NCI-H2227 treated with DMSO at 0.1 percent for 48 hours (cell line): Measurements from ENCODE around the gene ZNF264.
A peak's percentile ranks its signal among the peaks of the same experiment; 100 is the strongest.
"Not testable (repeated sequence)": the region's sequence is repeated elsewhere in the genome, so short reads cannot be mapped to it uniquely, and the experiment has no call there.

ENCODE experiments used
- DNase-seq: peaks from one replicate; lab custom pipeline; 2025; lab: John Stamatoyannopoulos, UW

Gene ZNF264

DNA sequence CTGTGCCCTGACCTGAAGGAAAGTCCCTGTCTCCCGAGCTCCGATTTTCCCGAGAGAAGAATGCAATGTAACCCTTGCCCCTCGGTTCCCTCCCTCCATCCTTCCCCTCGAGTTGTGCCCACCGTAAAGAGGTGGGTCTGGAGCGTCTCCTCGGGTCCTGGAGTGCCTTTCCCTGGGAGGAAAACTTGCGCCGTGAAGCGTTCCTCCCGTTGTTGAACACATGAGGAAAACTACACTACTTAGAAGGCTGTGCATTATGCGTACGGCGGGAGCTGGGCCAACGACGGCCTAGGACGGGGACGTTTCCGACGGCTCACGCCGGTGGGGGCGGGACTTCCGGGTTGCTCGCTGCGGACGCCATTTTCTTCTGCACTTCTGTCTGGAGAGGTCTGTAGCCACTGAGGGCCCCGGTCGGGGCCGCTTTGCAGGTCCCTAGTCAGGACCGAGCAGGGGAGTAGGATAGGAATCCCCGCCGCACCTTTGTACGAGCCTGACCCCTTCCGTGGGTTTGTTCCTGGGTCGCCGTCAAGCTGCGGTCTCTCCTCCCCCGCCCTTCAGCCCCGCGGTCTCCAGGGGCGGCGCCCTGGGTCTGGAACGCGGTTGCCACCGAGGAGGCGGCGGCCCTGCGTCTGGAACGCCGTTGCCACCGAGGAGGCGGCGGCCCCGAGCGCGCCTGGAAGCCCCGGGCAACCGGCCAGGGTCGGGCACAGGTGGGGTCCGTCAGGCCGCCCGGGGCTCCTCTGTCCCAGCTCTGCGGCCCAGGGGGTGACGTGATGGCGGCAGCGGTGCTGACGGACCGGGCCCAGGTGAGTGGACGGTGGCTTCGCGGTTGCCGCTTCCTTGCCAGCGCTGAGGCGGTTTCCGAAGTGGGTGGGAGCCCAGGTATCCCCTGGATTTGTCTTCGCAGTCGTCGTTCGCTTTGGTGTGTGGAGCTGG, at the start of gene ZNF264:
TSS of gene ZNF264 (plus strand) at position 360 of the 936 bp plus-strand sequence. CDS start at position 774, 414 bp downstream.
- peak; percentile 96 for DNase-seq

DNA sequence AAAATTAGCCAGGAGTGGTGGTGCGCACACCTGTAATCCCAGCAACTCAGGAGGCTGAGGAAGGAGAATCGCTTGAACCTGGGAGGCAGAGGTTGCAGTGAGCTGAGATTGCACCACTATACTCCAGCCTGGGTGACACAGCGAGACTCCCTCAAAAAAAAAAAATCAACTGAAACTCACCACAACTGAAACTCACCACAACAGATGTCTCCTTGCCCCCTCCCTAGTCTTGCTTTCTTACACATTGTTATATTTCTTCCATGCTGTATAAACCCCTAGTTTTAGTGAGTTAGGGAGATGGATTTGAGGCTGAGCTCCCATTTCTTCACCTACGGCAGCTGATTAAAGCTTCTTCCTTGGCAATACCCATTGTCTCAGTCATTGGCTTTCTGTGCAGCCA, 49.6 kb upstream of the ZNF264 start:
- no peak for DNase-seq

DNA sequence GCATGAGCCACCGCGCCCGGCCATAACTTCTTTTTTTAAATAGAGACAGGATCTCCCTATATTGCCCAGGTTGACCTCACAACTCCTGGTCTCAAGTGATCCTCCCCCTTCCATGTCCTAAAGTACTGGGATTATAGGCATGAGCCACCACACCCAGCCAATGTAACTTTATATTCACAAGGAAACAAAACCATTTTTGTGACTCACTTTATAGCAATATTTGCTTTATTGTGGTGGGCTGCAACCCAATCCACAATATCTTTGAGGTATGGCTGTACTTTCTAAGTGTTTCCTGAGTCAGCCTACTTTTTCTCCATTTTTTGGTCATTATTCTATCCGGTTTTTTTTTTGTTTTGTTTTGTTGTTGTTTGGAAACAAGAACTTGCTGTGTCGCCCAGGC, 38.4 kb upstream of the ZNF264 start:
- DNase-seq: no peak

DNA sequence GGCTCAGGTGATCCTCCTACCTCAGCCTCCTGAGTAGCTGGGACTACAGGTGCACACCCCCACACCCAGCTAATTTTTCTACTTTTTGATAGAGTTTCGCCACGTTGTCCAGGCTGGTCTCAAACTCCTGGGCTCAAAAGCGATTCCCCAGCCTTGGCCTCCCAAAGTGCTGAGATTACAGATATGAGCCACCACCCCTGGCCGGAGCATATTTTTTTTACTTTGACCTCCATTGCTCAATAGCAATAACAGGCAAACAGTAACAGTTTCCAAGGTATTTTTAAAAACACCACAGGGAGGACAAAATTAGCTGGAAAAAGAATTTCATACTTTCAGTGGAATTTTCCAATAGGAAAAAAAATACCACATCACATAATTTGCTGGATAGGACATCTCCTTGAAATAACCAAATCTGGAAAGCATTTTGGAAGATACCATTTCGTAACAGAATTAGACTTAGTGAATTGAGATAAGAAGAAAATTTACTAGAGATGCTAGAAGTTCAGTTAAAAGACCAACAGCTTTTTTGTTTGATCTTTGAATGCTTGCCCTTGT, 29.2 kb upstream of the ZNF264 start:
- DNase-seq: no peak

DNA sequence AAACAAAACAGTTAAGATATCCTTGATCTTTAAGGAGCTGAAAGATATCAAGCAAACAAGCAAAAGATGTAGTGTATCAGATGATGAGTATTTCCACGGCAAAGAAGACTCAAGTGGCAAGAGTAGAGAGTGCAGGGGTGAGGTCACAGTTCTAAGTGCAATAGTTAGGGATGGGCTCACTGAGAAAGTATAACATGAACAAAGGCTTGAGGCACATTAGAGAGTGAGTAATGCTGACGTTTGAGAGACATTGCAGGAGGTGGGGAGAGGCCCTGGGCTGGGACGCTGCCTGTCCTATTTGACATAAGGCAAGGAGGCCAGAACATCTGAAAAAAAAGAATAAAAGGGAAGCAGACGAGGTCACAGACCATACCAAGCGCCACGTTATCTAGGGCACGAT, 25.5 kb upstream of the ZNF264 start:
- DNase-seq: no peak

DNA sequence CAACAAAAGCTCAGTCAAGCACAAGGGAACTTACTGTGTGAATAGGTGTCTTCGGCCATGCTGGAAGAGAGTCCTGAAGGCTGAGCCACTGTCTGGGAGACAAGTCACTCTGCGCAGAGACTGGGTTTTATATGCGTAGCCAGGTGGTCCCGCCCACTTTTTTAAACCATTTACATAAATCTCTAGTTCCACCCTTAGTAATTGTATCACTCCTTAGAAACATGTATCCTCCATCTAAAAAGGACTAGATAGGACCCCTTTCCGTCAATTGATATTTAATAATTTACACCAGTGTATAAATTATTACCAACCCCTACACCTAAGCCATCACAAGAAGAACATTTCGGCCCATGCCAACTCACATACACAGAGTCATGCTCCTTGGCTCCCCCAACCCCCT, 23.9 kb upstream of the ZNF264 start, which contains the start of gene DUXA:
TSS of gene DUXA (minus strand) at position 101 of the 400 bp plus-strand sequence. CDS start at position 59, 42 bp downstream.
- no peak for DNase-seq

DNA sequence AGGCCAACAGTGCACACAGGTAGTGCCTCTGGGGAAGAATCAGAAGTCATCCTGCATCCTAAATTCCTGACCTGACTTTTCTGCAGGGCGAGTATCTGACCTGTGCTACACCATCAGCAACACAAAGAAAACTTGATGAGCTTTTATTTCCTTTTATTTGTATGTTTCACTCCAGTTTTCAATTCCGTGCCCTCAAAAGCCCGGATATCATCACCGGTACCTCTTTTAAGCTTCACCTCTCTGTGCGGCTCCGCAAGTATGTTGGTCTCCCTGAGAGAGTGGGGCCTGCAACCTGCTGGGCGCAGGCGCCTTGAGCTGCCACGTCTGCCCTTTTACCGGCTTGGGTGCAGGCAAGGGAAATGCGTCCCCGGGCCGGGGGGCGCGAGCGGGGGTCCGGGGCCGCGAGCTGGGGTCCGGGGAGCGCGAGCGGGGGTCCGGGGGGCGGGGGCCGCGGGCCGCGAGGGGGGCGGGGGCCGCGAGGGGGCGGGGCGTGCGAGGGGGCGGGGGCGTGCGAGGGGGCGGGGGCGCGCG, 19.7 kb upstream of the ZNF264 start:
- DNase-seq: peak; percentile 66

DNA sequence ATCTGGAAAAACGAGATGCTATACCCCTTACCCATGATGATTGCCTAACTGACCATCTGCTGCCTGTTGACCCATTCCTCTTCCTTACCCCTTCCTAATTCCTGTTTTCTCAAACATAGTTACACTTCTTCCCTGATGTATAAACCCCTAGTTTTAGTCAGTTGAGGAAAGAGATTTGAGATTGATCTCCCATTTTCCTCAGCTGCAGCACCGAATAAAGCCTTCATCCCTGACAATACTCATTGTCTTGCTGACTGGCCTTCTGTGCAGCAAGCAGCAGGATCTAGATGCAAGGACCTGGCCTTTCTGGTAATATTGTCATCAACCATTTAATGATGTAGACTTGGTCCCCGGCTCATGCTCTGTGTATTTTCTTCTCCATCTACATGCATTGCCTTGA, 999 bp upstream of the ZNF264 start:
- DNase-seq: no peak

DNA sequence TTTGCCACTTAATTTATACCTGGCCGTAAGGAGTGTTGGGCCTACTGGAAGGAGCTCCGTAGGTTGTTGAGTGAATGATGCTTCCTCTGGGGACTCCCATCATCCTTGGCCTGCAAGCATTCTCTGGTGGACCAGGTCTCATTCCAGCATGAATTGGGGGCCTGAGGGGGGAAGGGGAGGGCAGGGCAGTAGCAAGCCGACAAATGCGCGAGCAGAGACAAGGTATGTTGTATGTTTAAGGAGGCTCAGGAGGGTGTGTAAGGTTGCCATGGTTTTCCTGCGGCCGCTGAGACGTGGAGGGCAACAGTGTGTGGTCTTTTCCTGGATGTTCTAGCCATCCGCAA, 749 bp downstream of the ZNF264 start:
- no peak for DNase-seq

DNA sequence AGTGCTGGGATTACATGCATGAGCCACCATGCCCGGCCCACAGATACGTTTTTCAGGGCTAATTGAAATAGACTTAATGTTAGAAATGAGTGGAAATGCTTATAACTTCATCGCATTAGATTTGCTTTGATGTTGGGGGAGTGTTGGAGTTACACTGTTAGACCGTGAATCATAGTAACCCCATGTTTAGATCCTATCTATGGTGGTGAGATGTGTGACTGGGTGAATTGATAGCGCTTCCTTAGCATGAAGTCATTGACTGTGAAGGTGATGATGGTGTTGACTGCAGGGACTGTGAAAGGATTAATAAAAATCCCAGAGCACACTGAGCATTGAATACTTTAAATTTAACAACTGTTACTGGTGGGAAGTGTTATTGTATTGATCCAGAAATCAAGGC, 1.7 kb downstream of the ZNF264 start:
- no peak for DNase-seq

DNA sequence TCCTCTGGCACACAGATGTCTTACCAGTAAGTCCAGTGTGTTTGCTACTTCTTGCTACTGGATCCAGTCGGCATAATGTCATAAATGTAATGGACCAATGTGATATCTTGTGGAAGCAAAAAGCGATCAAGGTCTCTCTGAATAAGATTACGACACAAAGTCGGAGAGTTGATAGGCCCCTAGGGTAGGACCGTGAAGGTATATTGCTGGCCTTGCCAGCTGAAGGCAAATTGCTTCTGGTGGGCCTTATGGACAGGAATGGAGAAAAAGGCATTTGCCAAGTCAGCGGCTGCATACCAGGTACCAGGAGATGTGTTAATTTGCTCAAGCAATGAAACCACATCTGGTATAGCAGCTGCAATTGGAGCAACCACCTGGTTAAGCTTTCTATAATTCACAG, 6.6 kb downstream of the ZNF264 start:
- not testable (repeated sequence) for DNase-seq

DNA sequence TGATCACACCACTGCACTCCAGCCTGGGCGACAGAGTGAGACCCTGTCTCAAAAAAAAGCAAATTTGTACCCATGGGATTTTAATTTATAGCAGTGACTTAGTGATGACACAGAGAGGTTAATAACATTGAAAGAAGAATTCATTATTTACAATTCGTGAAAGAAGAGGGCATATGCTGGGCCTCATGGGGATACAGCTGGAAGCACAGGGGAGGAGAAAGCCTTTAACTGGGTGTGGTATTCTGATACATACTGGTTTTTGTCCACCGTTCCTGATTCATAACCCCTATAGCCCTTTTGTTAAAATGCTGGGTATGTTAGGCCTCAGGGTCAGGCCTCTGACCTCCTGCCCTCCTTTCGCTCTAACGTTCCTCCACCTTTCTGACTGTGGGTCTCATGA, 10.9 kb downstream of the ZNF264 start:
- no peak for DNase-seq

DNA sequence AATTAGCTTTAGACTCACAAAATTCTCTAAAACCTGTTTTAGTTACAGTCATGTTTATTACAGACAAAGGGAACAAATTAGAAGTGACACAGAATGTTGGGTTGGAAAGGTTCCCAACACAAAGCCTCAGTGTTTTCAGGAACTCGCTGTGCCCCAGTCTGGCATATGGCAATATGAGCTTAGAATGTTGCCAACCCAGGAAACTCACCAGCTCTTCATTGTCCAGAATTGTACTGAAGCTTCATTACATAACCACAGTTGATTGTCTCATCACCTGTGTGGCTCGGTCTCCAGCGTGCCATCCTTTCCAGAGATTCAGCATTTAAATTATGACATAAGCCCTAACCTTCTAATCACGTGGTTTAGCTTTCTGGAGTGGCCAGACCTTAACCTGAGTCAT, 19.1 kb downstream of the ZNF264 start:
- no peak for DNase-seq

DNA sequence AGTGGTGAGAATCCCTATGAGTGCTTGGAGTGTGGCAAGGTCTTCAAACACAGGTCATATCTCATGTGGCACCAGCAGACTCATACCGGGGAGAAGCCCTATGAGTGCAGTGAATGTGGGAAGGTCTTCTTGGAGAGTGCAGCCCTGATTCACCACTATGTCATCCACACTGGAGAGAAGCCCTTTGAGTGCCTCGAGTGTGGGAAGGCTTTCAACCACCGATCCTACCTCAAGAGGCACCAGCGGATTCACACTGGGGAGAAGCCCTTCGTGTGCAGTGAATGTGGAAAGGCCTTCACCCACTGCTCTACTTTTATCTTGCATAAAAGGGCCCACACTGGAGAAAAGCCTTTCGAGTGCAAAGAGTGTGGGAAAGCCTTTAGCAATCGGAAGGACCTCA, 20.8 kb downstream of the ZNF264 start:
- no peak for DNase-seq

DNA sequence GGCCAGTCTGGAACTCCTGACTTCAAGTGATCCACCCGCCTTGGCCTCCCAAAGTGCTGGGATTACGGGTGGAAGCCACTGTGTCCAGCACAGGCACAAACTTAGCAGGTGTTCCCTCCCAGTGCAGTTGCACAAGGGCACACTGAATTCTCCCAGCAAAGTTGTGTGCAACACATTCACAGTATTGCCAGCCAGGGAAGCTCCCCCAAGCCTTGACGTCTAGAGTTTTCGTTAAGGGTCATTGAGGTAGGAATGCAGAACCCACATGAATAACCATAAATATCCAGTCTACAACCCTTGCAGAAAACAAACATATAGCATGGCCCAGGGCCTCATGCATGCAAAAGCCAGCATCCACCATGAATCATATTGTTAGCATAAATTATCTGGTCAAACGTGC, 36.2 kb downstream of the ZNF264 start:
- DNase-seq: no peak

DNA sequence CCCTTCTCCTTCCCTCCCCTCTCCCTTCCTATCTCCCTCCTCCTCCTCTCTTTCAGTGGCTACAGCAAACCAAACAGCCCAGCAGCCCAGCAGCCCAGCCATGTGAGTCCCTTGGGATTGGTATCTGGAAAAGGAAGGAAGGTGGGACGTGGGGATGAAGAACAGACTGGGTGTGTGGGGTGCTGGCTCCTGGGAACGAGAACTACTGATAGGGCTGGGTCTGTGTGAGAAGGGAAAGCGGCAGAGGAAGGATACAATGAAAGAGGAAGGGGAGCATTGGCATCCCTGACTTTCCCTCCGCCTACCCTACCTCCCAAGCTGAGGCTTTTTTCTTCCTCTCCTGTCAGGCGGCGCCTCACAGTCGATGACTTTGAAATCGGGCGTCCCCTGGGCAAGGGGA, 40.4 kb downstream of the ZNF264 start:
- DNase-seq: no peak

DNA sequence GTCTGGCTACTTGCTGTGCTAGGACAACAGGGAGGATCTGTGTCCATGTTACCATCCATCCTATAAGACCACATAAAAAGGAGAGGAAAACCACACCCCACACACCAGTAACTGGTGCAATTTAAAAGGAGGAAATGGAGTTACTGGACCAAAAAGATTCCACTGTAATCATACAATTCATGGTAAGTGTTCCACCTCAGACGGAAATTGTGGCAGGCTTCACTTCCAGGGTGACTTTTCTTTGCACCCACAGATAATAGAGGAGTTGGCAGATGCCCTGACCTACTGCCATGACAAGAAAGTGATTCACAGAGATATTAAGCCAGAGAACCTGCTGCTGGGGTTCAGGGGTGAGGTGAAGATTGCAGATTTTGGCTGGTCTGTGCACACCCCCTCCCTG, 41.9 kb downstream of the ZNF264 start:
- DNase-seq: no peak

DNA sequence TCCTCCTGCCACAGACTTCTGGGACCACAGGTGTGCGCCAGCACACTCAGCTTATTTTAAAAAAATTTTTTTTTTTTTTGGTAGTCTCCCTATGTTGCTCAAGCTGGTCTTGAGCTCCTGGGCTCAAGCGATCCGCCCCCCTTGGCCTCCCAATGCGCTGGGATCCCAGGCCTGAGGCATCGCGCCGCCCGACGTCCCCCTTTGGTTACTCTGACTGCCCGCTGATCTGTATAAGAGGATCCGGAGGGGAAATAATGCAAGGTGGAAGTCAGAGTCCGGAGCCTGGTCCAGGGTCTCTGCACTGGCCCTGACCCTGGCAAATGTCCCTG, 48.6 kb downstream of the ZNF264 start:
- DNase-seq: no peak

DNA sequence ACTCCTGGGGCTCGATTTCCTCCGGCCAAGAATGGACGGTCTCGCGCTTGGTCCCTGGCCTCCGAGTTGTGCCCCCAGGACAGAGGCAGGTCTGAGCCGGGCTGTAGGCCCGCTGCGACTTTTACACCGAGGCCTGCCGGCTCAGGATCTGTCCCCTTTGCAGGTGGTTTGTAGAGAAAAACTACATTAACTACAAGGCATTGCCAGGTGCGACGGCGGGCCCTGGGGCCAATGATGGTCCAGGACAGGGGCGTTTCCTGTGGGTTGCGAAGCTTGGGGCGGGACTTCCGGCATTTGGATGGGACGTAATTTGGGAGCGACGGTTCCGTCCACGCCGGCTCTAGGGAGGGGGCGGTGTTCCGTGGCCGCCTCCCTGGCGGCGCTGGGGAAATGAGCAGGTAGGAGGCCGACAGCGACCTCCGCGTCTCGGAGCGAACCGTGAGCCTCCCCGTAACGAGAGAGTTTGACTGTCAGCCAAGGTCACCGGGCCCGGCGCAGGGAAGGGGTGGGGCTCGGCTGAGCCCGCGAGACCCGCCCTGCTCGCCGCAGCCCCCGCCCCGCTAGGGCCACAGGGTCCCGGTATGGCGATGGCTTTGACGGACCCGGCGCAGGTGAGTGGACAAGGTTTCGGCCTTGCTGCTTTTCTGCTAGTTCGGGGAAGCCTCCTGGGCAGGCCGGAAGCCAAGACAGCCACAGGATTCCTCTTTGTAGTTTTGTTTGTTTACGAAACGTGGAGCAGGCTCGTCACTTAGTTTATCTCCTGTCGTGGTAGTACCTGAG, 49.2 kb downstream of the ZNF264 start, which contains the start of gene ZNF805:
TSS of gene ZNF805 (plus strand) at position 322 of the 780 bp plus-strand sequence. CDS start at position 582, 260 bp downstream.
- DNase-seq: peak; percentile 99

DNA sequence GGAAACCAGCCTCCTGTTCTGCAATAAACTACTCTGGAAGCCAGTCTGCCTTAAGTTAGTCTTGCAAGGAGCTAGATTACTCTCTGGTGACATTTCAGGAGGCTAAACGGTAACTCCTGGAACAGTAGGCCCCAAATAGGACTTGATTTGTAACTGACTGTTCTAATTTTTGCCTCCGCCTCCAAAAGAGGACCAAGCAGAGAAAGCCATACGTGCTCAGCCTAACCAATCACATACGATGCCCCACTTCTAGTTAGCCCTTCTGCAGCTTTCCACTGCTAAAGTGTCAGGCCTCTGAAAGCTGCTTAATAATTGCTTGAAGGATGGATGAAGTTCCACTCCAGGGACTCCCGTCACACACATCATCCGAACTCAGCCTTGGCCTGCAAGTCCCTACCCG, 49.9 kb downstream of the ZNF264 start:
- peak; percentile 51 for DNase-seq

DNA sequence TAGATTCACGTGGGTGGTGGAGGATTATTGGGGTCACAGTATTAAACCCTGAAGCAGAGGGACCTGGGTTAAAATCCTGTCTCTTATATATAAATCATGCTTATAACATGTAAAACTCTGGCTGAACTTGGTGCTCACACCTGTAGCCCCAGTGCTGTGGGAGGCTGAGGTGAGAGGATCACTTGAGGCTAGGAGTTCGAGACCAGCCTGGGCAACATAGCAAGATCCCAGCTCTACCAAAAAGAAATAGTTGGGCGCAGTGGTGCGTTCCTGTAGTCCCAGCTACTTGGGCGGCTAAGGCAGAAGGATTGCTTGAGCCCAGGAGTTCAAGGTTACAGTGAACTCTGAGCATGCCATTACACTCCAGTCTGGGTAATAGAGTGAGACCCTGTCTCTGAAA, 51.5 kb downstream of the ZNF264 start:
- no peak for DNase-seq

DNA sequence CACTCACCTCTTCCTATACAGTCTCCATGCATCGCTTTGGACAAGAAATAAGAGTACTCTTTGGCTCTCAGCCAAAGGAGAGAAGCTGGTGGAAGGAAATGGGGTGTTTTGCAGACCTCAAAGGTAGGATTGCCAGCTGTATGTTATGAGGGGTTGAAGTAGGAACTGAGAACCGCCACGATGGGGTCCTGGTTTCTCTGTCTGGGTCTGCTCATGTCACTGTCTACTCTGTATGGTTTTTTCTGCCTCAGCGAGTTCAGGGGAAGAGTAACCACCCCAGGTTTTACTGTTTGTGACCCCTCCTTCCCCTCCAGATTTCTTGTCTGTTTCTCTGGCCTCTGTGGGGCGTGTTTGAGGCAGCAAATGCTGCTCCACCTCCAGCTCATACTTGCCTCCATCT, 53.2 kb downstream of the ZNF264 start:
- DNase-seq: no peak

DNA sequence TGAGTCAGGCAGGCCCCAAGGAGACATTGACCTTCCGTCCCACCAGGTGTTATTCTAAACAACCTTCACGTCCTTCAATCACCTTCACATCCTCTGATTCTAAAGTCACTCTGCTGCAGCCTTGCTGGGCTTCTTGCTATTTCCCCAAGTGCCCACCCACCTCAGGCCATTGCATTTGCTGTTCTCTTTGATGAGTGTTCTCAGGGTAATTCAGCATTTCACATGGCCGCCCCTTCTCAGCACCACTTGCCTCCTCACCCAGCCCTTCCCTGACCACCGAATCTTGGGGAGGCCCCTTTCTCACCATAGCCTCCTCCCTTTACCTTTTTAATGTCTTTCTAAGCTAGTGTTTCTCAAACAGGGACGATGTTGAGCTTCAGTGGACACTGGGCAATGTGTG, 53.8 kb downstream of the ZNF264 start:
- no peak for DNase-seq
